Prostate gland (tissue), 2 donors: ENCODE data around the gene NTRK2. TPM values are rescaled to one million over a fixed set of nuclear protein-coding genes. Genes with fewer than 3 reads are reported as not detected.

Experiments used
- DNase-seq: peaks from one replicate; pipeline ENCODE4 v3.0.0-alpha.2; 2019; ENCODE audit warnings: low spot score
- H3K27ac ChIP-seq, 2 donors: fragments of 200-600 bp; sonication (generic); 2 replicates each; pipeline ENCODE4 v1.5.1; 2017 to 2019
- H3K27me3 ChIP-seq: fragments of 200-600 bp; sonication (generic); replicated peaks from 2 replicates; pipeline ENCODE4 v1.5.1; 2019; ENCODE audit not compliant: insufficient read depth
- H3K36me3 ChIP-seq, 2 donors: fragments of 200-600 bp; sonication (generic); 1 replicate in 1 of 2; 2 replicates in 1 of 2; pipeline versions ENCODE4 v1.5.1 to v1.8.1; 2017 to 2019
- H3K4me1 ChIP-seq: fragments of 200-600 bp; sonication (generic); replicated peaks from 2 replicates; pipeline ENCODE4 v1.5.1; 2019
- H3K4me3 ChIP-seq, 2 donors: fragments of 200-600 bp; sonication (generic); 2 replicates each; pipeline ENCODE4 v1.5.1; 2017 to 2019
- H3K9me3 ChIP-seq: fragments of 200-600 bp; sonication (generic); 2 replicates; pipeline ENCODE4 v1.5.1; 2017
- POLR2A ChIP-seq: fragments of 450-650 bp; IDR thresholded peaks from one replicate; pipeline ENCODE4 v1.6.1; 2016; ENCODE audit warnings: antibody characterized with exemption, mild to moderate bottlenecking
- POLR2AphosphoS5 ChIP-seq: sonication (generic); formaldehyde crosslinking; IDR thresholded peaks from one replicate; pipeline ENCODE4 v1.6.1; 2017; ENCODE audit warnings: antibody characterized with exemption
- WGBS: methylation state at CpG from one replicate; pipeline ENCODE4 v1.1.5; 2018; 5-methylcytosine and 5-hydroxymethylcytosine counted together
- intact Hi-C: fragments of 100-400 bp; cut with DNase I; formaldehyde crosslinking; loops from one replicate; pipeline ENCODE4 v1.14.2; 2022
- total RNA-seq, 2 donors: library from RNA; depleted of rRNA; stranded (reverse); fragments of >200 nt; gene quantifications; one replicate each; pipeline ENCODE4 v1.1.0, GENCODE V29; 2016
- TF ChIP-seq, protein P1 (sequence below), 4 experiments: fragments of 200-600 bp in 2 of 4; fragments of 450-650 bp in 2 of 4; sonication (generic) in 2 of 4; IDR thresholded peaks; 1 replicate in 3 of 4; 2 replicates in 1 of 4; pipeline ENCODE4 v1.5.1; 2016 to 2019; ENCODE audit warnings: antibody characterized with exemption in 4 of 4, mild to moderate bottlenecking in 2 of 4, moderate library complexity in 2 of 4

The NTRK2 gene
- total RNA-seq, 2 donors from 2014 or later, result 2.3 to 11.1 TPM

DNA sequence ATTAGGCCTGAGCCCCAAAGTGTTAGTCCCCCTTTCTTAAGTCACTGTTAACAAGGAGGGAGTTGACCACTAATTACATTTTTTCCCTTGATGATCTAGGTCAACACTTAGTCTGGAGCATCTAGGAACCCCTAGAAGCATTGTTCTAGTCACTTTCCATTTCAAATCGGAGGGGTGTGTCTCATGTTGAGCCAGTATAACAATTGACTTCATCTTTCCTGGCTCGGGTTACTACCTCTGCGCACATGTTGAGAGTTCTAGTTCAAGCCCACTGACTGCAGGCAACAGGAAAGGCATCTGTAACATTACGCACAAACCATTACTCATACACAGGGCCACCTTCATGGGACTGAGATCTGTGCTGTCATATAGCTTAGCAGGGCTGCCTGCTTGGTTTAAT, 164.9 kb downstream of the NTRK2 start:
- Histone ChIP-seq H3K36me3 (no peaks in the 10 kb centered on the region), H3K9me3 (no peaks in the 10 kb centered on the region), H3K27ac (no peak overlapping the region), H3K4me1 (no peaks in the 10 kb centered on the region), H3K4me3 (no peak overlapping the region), H3K27me3 (no peaks in the 10 kb centered on the region)
- no peak for TF ChIP-seq POLR2A
- TF ChIP-seq POLR2AphosphoS5, result no peak
- TF ChIP-seq, protein P1, sequence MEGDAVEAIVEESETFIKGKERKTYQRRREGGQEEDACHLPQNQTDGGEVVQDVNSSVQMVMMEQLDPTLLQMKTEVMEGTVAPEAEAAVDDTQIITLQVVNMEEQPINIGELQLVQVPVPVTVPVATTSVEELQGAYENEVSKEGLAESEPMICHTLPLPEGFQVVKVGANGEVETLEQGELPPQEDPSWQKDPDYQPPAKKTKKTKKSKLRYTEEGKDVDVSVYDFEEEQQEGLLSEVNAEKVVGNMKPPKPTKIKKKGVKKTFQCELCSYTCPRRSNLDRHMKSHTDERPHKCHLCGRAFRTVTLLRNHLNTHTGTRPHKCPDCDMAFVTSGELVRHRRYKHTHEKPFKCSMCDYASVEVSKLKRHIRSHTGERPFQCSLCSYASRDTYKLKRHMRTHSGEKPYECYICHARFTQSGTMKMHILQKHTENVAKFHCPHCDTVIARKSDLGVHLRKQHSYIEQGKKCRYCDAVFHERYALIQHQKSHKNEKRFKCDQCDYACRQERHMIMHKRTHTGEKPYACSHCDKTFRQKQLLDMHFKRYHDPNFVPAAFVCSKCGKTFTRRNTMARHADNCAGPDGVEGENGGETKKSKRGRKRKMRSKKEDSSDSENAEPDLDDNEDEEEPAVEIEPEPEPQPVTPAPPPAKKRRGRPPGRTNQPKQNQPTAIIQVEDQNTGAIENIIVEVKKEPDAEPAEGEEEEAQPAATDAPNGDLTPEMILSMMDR (IDR thresholded peaks at IDR 0.05), result no peak
- intact Hi-C loops, result no loop called here
- WGBS, result 93% methylated on average over 4 of the region's 4 CpGs
- no peak for DNase-seq

DNA sequence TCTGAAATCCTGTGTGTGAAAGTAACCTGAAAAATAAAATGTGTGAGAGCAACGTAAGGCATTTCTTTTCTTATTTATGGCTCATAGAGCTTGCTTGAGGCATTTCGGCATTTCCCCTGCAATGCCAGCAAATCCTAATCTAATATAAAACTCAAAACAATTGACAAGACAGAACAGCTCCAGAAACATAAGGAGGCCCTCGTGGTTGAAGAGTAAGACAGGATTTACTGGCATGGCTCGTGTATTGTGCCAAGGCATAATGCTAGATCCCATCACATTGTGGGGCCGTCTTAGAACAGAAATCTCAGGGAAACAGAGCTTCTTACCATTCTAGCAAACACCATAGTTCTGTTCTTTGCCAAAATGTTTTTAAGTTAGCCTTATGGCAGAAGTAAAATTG, 166.2 kb downstream of the NTRK2 start:
- Histone ChIP-seq H3K27ac (no peak overlapping the region), H3K36me3 (no peaks in the 10 kb centered on the region), H3K9me3 (no peaks in the 10 kb centered on the region), H3K4me1 (no peaks in the 10 kb centered on the region), H3K4me3 (no peak overlapping the region), H3K27me3 (no peaks in the 10 kb centered on the region)
- intact Hi-C loops, result no loop called here
- WGBS, result 43% methylated on average over 5 of the region's 5 CpGs
- TF ChIP-seq, protein P1 (IDR thresholded peaks at IDR 0.05), result no peak
- no peak for TF ChIP-seq POLR2AphosphoS5
- TF ChIP-seq POLR2A, result no peak
- no peak for DNase-seq

DNA sequence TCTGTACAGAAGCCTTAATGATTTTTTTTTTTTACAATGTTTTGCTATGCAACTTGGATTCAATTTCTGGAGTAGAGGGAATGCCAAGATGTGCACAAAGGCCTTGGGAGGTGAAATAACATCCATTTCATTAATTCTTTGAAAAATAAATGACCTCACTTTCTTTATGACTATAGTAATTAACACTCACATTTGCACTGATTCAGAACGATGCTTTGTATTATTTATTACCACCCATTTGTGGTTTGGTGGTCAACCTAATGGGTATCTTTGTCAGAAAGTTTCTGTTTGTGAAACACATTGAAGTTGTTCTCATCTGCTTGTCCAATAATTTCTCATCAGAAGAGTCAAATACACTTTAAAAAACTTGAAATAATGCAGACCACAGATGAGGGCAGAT, 169.3 kb downstream of the NTRK2 start:
- no peak overlapping the region for H3K4me3 ChIP-seq
- TF ChIP-seq, protein P1 (IDR thresholded peaks at IDR 0.05), result no peak
- TF ChIP-seq POLR2A (no peak), POLR2AphosphoS5 (no peak)
- intact Hi-C loops, result no loop called here
- no peaks in the 10 kb centered on the region for H3K9me3 ChIP-seq
- H3K4me1 ChIP-seq, result no peaks in the 10 kb centered on the region
- DNase-seq, result no peak
- H3K36me3 ChIP-seq, result no peaks in the 10 kb centered on the region
- H3K27me3 ChIP-seq, result no peaks in the 10 kb centered on the region
- H3K27ac ChIP-seq, result no peak overlapping the region
- 64% methylated on average over 1 of the region's 1 CpG for WGBS

DNA sequence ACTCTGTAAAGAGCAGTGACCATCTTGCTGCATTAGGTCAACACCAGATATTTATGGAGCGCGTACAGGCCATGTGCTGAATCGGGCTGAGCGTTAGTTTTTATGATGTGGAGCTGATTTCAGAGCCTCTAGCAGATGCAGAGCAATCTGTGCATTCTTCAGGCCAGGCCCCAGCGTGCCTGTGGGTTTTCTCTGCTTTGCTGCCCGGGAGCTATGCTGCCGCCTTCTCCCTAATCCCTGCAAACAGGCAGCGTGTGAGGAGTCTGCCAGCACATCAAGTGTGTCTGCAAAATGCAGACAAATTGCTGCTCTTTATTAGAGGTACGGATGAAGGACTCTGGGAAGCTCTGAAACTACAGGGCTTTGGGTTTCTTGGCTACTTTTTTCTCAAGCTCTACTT, 170.0 kb downstream of the NTRK2 start:
- Histone ChIP-seq H3K9me3 (no peaks in the 10 kb centered on the region), H3K4me3 (no peak overlapping the region), H3K27me3 (no peaks in the 10 kb centered on the region), H3K27ac (no peak overlapping the region), H3K4me1 (no peaks in the 10 kb centered on the region), H3K36me3 (no peaks in the 10 kb centered on the region)
- WGBS, result 39% methylated on average over 9 of the region's 9 CpGs
- DNase-seq, result no peak
- intact Hi-C loops, result no loop called here
- TF ChIP-seq POLR2A (no peak), POLR2AphosphoS5 (no peak)
- TF ChIP-seq, protein P1 (IDR thresholded peaks at IDR 0.05), result no peak

DNA sequence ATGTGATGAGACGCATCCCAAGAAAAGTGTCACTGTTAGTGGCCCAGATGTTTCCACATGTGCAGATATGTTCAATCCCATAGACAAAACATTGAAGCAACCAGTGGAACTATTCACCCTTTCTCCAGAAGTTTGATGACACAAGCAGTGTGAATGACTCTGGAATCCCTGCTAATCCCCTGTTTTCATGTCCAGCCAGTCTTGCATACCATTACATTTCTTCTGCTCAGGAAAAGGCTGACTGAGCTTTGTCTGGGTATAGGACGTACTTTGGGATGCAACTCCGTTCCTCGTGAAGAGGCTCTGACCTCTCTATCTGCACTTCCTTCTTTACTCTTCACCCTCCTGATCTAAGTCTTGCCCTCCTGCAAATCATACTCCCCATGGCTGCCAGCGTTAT, 172.4 kb downstream of the NTRK2 start:
- Histone ChIP-seq H3K4me3 (no peak overlapping the region), H3K27ac (no peak overlapping the region), H3K9me3 (no peaks in the 10 kb centered on the region), H3K36me3 (no peaks in the 10 kb centered on the region), H3K4me1 (no peaks in the 10 kb centered on the region), H3K27me3 (no peaks in the 10 kb centered on the region)
- intact Hi-C loops, result no loop called here
- DNase-seq, result no peak
- 97% methylated on average over 5 of the region's 5 CpGs for WGBS
- TF ChIP-seq POLR2AphosphoS5 (no peak), POLR2A (no peak)
- TF ChIP-seq, protein P1 (IDR thresholded peaks at IDR 0.05), result no peak
